Tibial nerve (tissue), 3 donors: ENCODE results near the gene SELENBP1.
"Not testable (repeated sequence)": the region's sequence is repeated elsewhere in the genome, so short reads cannot be mapped to it uniquely, and the experiment has no call there.

Source experiments
- CTCF ChIP-seq, 5 experiments: fragments of 200-600 bp in 3 of 5; fragments of 450-650 bp in 2 of 5; sonication (generic) in 3 of 5; IDR thresholded peaks; one replicate each; pipeline ENCODE4 v1.5.1; 2016 to 2019; ENCODE audit warnings: antibody characterized with exemption in 5 of 5, mild to moderate bottlenecking in 3 of 5, moderate library complexity in 2 of 5
- POLR2A ChIP-seq, 2 donors: fragments of 450-650 bp; IDR thresholded peaks; one replicate each; pipeline ENCODE4 v1.6.1; 2017; ENCODE audit warnings: antibody characterized with exemption in 2 of 2, mild to moderate bottlenecking in 2 of 2, moderate library complexity in 2 of 2

- not testable (repeated sequence) for TF ChIP-seq CTCF, POLR2A (IDR thresholded peaks at IDR 0.05)
Measured at GRCh38 chr1:151350323-151350722, 22.2 kb downstream of the SELENBP1 start.
